DMS79 (cell line): ENCODE results near the gene CYSTM1.
"Not testable (repeated sequence)": the region's sequence is repeated elsewhere in the genome, so short reads cannot be mapped to it uniquely, and the experiment has no call there.

ENCODE experiments used
- DNase-seq: peaks from one replicate; lab custom pipeline; 2025; lab: John Stamatoyannopoulos, UW

Gene CYSTM1

GRCh38 chr5:140150201-140150600, 24.8 kb upstream of the CYSTM1 start:
- no peak for DNase-seq

- DNase-seq, result peak; percentile 39
Observed at GRCh38 chr5:140151144-140152021, 23.6 kb upstream of the CYSTM1 start.

- DNase-seq, result no peak
Observed at GRCh38 chr5:140152022-140152999, 22.7 kb upstream of the CYSTM1 start.

- DNase-seq, result no peak
Observed at GRCh38 chr5:140153255-140153654, 21.7 kb upstream of the CYSTM1 start.

- no peak for DNase-seq
Observed at GRCh38 chr5:140153905-140154304, 21.1 kb upstream of the CYSTM1 start.

- not testable (repeated sequence) for DNase-seq
Observed at GRCh38 chr5:140154710-140155381, 20.1 kb upstream of the CYSTM1 start.

GRCh38 chr5:140157032-140157781, 17.8 kb upstream of the CYSTM1 start:
- DNase-seq, result peak; percentile 42

- DNase-seq, result no peak
Observed at GRCh38 chr5:140159014-140159927, 15.7 kb upstream of the CYSTM1 start.

- no peak for DNase-seq
Observed at GRCh38 chr5:140162275-140162674, 12.7 kb upstream of the CYSTM1 start.

- DNase-seq, result no peak
Observed at GRCh38 chr5:140162781-140163180, 12.2 kb upstream of the CYSTM1 start.

- DNase-seq, result no peak
Observed at GRCh38 chr5:140165101-140165922, 9.7 kb upstream of the CYSTM1 start.

- DNase-seq, result no peak
Observed at GRCh38 chr5:140165923-140166270, 9.1 kb upstream of the CYSTM1 start.

GRCh38 chr5:140166911-140167310, 8.1 kb upstream of the CYSTM1 start:
- no peak for DNase-seq

GRCh38 chr5:140168371-140168770, 6.6 kb upstream of the CYSTM1 start:
- no peak for DNase-seq

GRCh38 chr5:140169410-140169809, 5.6 kb upstream of the CYSTM1 start:
- DNase-seq, result no peak

- DNase-seq, result no peak
Observed at GRCh38 chr5:140172483-140172882, 2.5 kb upstream of the CYSTM1 start.

GRCh38 chr5:140174014-140174413, 974 bp upstream of the CYSTM1 start:
- no peak for DNase-seq

GRCh38 chr5:140175367-140176030, 511 bp downstream of the CYSTM1 start:
- DNase-seq, result peak; percentile 15

- no peak for DNase-seq
Observed at GRCh38 chr5:140176031-140176387, 1.0 kb downstream of the CYSTM1 start.
